ENCODE data around the gene ARHGAP22.

- no peak for TF ChIP-seq REST (IDR thresholded peaks at IDR 0.05; ENCODE audit: insufficient read depth in 1 of 2, low read depth in 2 of 2, low read length in 2 of 2)
- TF ChIP-seq TAF1 (IDR thresholded peaks at IDR 0.05; ENCODE audit: borderline replicate concordance, insufficient read depth, low read length): no peak
Measured at GRCh38 chr10:48651293-48651692, 46.4 kb upstream of the ARHGAP22 start.

Measured in PFSK-1 (cell line).